ENCODE measurements around the gene TMEM18. TPM values are rescaled to one million over a fixed set of nuclear protein-coding genes. Genes with fewer than 3 reads are reported as not detected.

The TMEM18 gene
- total RNA-seq, 2 donors from 2014 or later, result 10.9 to 13.2 TPM

- ATAC-seq (no peak), DNase-seq (no peak)
- H3K27me3 ChIP-seq, result no peaks in the 10 kb centered on the region
- TF ChIP-seq CTCF (IDR thresholded peaks at IDR 0.05) (no peak), POLR2A (IDR thresholded peaks at IDR 0.05) (no peak)
- no peak overlapping the region for H3K4me3 ChIP-seq
- H3K27ac ChIP-seq, result no peak overlapping the region
- no peaks in the 10 kb centered on the region for H3K36me3 ChIP-seq (replicated peaks in 1 of 2; ENCODE audit: insufficient read depth in 1 of 2, low read depth in 2 of 2)
- intact Hi-C loops (cut with DNase I), result no loop called here
- H3K9me3 ChIP-seq, result no peaks in the 10 kb centered on the region
- peaks cover 10% of the 10 kb centered on the region for H3K4me1 ChIP-seq
Measured at GRCh38 chr2:655626-656025, 21.6 kb downstream of the TMEM18 start.

DNA sequence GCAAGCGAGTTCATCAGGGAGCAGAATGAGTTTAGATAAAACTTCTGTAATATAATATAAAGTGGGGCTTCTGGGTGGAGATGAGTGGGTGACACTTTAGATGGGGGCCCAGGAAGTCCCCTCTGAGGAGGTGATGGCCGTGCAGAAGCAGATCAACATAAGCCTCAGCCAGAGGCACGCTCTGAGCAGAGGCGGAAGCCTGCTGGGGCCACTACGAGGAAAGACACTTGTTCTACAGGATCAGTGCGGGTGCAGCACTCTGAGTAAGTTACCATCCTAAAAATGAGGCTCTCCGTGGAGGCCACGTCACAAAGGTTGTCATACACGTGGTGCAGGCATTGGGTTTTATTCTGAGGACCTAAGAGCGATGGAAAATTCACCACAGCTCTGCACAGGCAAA lies 22.3 kb downstream of the TMEM18 start:
- 72 to 85% methylated on average over 10 of the region's 10 CpGs for WGBS, 2 donors
- TF ChIP-seq CTCF (IDR thresholded peaks at IDR 0.05) (no peak), POLR2A (IDR thresholded peaks at IDR 0.05) (no peak)
- Histone ChIP-seq H3K4me3 (no peak overlapping the region), H3K9me3 (no peaks in the 10 kb centered on the region), H3K27ac (no peak overlapping the region), H3K4me1 (peaks cover 14% of the 10 kb centered on the region), H3K36me3 (replicated peaks in 1 of 2; ENCODE audit: insufficient read depth in 1 of 2, low read depth in 2 of 2) (no peaks in the 10 kb centered on the region), H3K27me3 (no peaks in the 10 kb centered on the region)
- ATAC-seq (no peak), DNase-seq (no peak)
- intact Hi-C loops (cut with DNase I), result no loop called here

- 74 to 76% methylated on average over 17 of the region's 17 CpGs for WGBS, 2 donors
- ATAC-seq (no peak), DNase-seq (no peak)
- peaks cover 14% of the 10 kb centered on the region for H3K4me1 ChIP-seq
- H3K27ac ChIP-seq, result no peak overlapping the region
- no peaks in the 10 kb centered on the region for H3K27me3 ChIP-seq
- TF ChIP-seq POLR2A (IDR thresholded peaks at IDR 0.05) (no peak), CTCF (IDR thresholded peaks at IDR 0.05) (no peak)
- no peaks in the 10 kb centered on the region for H3K9me3 ChIP-seq
- no peak overlapping the region for H3K4me3 ChIP-seq
- no peaks in the 10 kb centered on the region for H3K36me3 ChIP-seq (replicated peaks in 1 of 2; ENCODE audit: insufficient read depth in 1 of 2, low read depth in 2 of 2)
- intact Hi-C loops (cut with DNase I), result no loop called here
Measured at GRCh38 chr2:653645-654425, 23.4 kb downstream of the TMEM18 start.

- H3K4me1 ChIP-seq, result peaks cover 14% of the 10 kb centered on the region
- H3K36me3 ChIP-seq (replicated peaks in 1 of 2; ENCODE audit: insufficient read depth in 1 of 2, low read depth in 2 of 2), result no peaks in the 10 kb centered on the region
- no peak overlapping the region for H3K4me3 ChIP-seq
- ATAC-seq (no peak), DNase-seq (no peak)
- no peak overlapping the region for H3K27ac ChIP-seq
- no peaks in the 10 kb centered on the region for H3K9me3 ChIP-seq
- H3K27me3 ChIP-seq, result no peaks in the 10 kb centered on the region
- intact Hi-C loops (cut with DNase I), result no loop called here
- TF ChIP-seq POLR2A (IDR thresholded peaks at IDR 0.05) (no peak), CTCF (IDR thresholded peaks at IDR 0.05) (no peak)
- WGBS, 2 donors, result 94 to 98% methylated on average over 6 of the region's 6 CpGs
Measured at GRCh38 chr2:652881-653480, 24.2 kb downstream of the TMEM18 start.
